ENCODE data around the gene MUCL3. TPM values are rescaled to one million over a fixed set of nuclear protein-coding genes. Genes with fewer than 3 reads are reported as not detected.
"Not testable (repeated sequence)": the region's sequence is repeated elsewhere in the genome, so short reads cannot be mapped to it uniquely, and the experiment has no call there.

MUCL3 gene
- total RNA-seq, 1 donor from 2014 or later: not detected

GRCh38 chr6:30902709-30903108 lies 38.1 kb upstream of the MUCL3 start:
- no peak for TF ChIP-seq CTCF (IDR thresholded peaks at IDR 0.05; ENCODE audit: partially characterized antibody, unreplicated experiment)

GRCh38 chr6:30903236-30903635 lies 37.5 kb upstream of the MUCL3 start:
- Mint-ChIP-seq H3K4me3 (ENCODE audit: unreplicated experiment) (no peak overlapping the region), H3K27ac (ENCODE audit: unreplicated experiment) (no peak overlapping the region), H3K4me1 (ENCODE audit: low read depth, unreplicated experiment) (no peaks in the 10 kb centered on the region), H3K36me3 (ENCODE audit: unreplicated experiment) (no peaks in the 10 kb centered on the region), H3K27me3 (ENCODE audit: unreplicated experiment) (peaks cover 4% of the 10 kb centered on the region), H3K9me3 (ENCODE audit: unreplicated experiment) (peaks cover 5% of the 10 kb centered on the region)
- no peak for TF ChIP-seq CTCF (IDR thresholded peaks at IDR 0.05; ENCODE audit: partially characterized antibody, unreplicated experiment)
- DNase-seq: no peak

More at GRCh38 chr6:30902709-30903108, 38.1 kb upstream of the MUCL3 start:
- Mint-ChIP-seq H3K36me3 (ENCODE audit: unreplicated experiment) (no peaks in the 10 kb centered on the region), H3K27ac (ENCODE audit: unreplicated experiment) (no peak overlapping the region), H3K4me3 (ENCODE audit: unreplicated experiment) (no peak overlapping the region), H3K4me1 (ENCODE audit: low read depth, unreplicated experiment) (no peaks in the 10 kb centered on the region), H3K9me3 (ENCODE audit: unreplicated experiment) (peaks cover 2% of the 10 kb centered on the region), H3K27me3 (ENCODE audit: unreplicated experiment) (peaks cover 2% of the 10 kb centered on the region)
- no peak for DNase-seq

- not testable (repeated sequence) for H3K36me3 Mint-ChIP-seq (ENCODE audit: unreplicated experiment); H3K27ac Mint-ChIP-seq (ENCODE audit: unreplicated experiment); H3K4me1 Mint-ChIP-seq (ENCODE audit: low read depth, unreplicated experiment); DNase-seq; H3K9me3 Mint-ChIP-seq (ENCODE audit: unreplicated experiment); H3K27me3 Mint-ChIP-seq (ENCODE audit: unreplicated experiment)
- peak overlapping the region; percentile 99 for H3K4me3 Mint-ChIP-seq (ENCODE audit: unreplicated experiment)
Observed at GRCh38 chr6:30907290-30907757, 33.4 kb upstream of the MUCL3 start.

- peaks cover 2% of the 10 kb centered on the region for H3K4me1 Mint-ChIP-seq (ENCODE audit: low read depth, unreplicated experiment)
- peak; percentile 96 for DNase-seq
- H3K4me3 Mint-ChIP-seq (ENCODE audit: unreplicated experiment): peak within 1 kb of the TSS; percentile 99
- peaks cover 4% of the 10 kb centered on the region for H3K27me3 Mint-ChIP-seq (ENCODE audit: unreplicated experiment)
- no peak for TF ChIP-seq CTCF (IDR thresholded peaks at IDR 0.05; ENCODE audit: partially characterized antibody, unreplicated experiment)
- peaks cover 9% of the 10 kb centered on the region for H3K9me3 Mint-ChIP-seq (ENCODE audit: unreplicated experiment)
- H3K36me3 Mint-ChIP-seq (ENCODE audit: unreplicated experiment): peaks cover 8% of the 10 kb centered on the region
- H3K27ac Mint-ChIP-seq (ENCODE audit: unreplicated experiment): peak within 1 kb of the TSS; percentile 80
Observed at GRCh38 chr6:30907758-30908591, 32.8 kb upstream of the MUCL3 start, which contains the start of gene GTF2H4. Gene GTF2H4, plus strand, starts transcription at chr6:30908207.

- no peak for DNase-seq
- peaks cover 4% of the 10 kb centered on the region for H3K27me3 Mint-ChIP-seq (ENCODE audit: unreplicated experiment)
- peaks cover 9% of the 10 kb centered on the region for H3K9me3 Mint-ChIP-seq (ENCODE audit: unreplicated experiment)
- H3K36me3 Mint-ChIP-seq (ENCODE audit: unreplicated experiment): peaks cover 8% of the 10 kb centered on the region
- H3K4me3 Mint-ChIP-seq (ENCODE audit: unreplicated experiment): peak overlapping the region; percentile 99
- H3K27ac Mint-ChIP-seq (ENCODE audit: unreplicated experiment): peak overlapping the region; percentile 80
- no peak for TF ChIP-seq CTCF (IDR thresholded peaks at IDR 0.05; ENCODE audit: partially characterized antibody, unreplicated experiment)
- peaks cover 2% of the 10 kb centered on the region for H3K4me1 Mint-ChIP-seq (ENCODE audit: low read depth, unreplicated experiment)
Observed at GRCh38 chr6:30908700-30909099, 32.1 kb upstream of the MUCL3 start.

GRCh38 chr6:30910473-30910872 lies 30.3 kb upstream of the MUCL3 start:
- H3K9me3 Mint-ChIP-seq (ENCODE audit: unreplicated experiment): peaks cover 11% of the 10 kb centered on the region
- H3K27ac Mint-ChIP-seq (ENCODE audit: unreplicated experiment); DNase-seq; H3K4me3 Mint-ChIP-seq (ENCODE audit: unreplicated experiment); H3K36me3 Mint-ChIP-seq (ENCODE audit: unreplicated experiment); H3K4me1 Mint-ChIP-seq (ENCODE audit: low read depth, unreplicated experiment); H3K27me3 Mint-ChIP-seq (ENCODE audit: unreplicated experiment): not testable (repeated sequence)
